Testis (tissue), 2 donors: Measurements from ENCODE around the gene FCN2.

ENCODE experiments used
- POLR2A ChIP-seq: fragments of 450-650 bp; IDR thresholded peaks from one replicate; pipeline ENCODE4 v1.6.1; 2017; ENCODE audit warnings: antibody characterized with exemption, mild to moderate bottlenecking, moderate library complexity
- TF ChIP-seq, protein P1 (sequence below), 3 experiments: fragments of 450-650 bp in 2 of 3; fragments of 200-600 bp in 1 of 3; sonication (generic) in 1 of 3; IDR thresholded peaks; one replicate each; pipeline ENCODE4 v1.5.1; 2016 to 2019; ENCODE audit warnings: antibody characterized with exemption in 3 of 3, mild to moderate bottlenecking in 2 of 3, moderate library complexity in 1 of 3

GRCh38 chr9:134855231-134855899, 25.2 kb upstream of the FCN2 start:
- TF ChIP-seq, protein P1, sequence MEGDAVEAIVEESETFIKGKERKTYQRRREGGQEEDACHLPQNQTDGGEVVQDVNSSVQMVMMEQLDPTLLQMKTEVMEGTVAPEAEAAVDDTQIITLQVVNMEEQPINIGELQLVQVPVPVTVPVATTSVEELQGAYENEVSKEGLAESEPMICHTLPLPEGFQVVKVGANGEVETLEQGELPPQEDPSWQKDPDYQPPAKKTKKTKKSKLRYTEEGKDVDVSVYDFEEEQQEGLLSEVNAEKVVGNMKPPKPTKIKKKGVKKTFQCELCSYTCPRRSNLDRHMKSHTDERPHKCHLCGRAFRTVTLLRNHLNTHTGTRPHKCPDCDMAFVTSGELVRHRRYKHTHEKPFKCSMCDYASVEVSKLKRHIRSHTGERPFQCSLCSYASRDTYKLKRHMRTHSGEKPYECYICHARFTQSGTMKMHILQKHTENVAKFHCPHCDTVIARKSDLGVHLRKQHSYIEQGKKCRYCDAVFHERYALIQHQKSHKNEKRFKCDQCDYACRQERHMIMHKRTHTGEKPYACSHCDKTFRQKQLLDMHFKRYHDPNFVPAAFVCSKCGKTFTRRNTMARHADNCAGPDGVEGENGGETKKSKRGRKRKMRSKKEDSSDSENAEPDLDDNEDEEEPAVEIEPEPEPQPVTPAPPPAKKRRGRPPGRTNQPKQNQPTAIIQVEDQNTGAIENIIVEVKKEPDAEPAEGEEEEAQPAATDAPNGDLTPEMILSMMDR (IDR thresholded peaks at IDR 0.05) = no peak
- TF ChIP-seq POLR2A = no peak
